ENCODE measurements around the gene MACF1. TPM values are rescaled to one million over a fixed set of nuclear protein-coding genes. Genes with fewer than 3 reads are reported as not detected.

MACF1 gene
- total and polyA plus RNA-seq, 7 donors, result 38.9 to 162 (median 71.4) TPM

GRCh38 chr1:39184354-39184818, 20.1 kb upstream of the MACF1 start:
- Histone ChIP-seq H3K27me3 (ENCODE audit: insufficient read depth in 3 of 3, low read length in 2 of 3) (no peaks in the 10 kb centered on the region), H3K9me3 (no peaks in the 10 kb centered on the region), H3K4me3 (no peak overlapping the region), H3K27ac (peak overlapping the region; percentile 84), H3K4me1 (peaks cover 42% of the 10 kb centered on the region), H3K36me3 (ENCODE audit: insufficient read depth in 1 of 2, low read depth in 1 of 2) (no peaks in the 10 kb centered on the region)
- intact Hi-C loops (cut with DNase I), result loop anchor here in 1 of 2 donors (2.0 kb wide), 1 partner anchor 80 kb away; no protein-coding TSS in a partner anchor
- WGBS, 3 donors, result 95 to 98% (median 96%) methylated on average over 3 of the region's 3 CpGs
- no peak for DNase-seq
- no peak for TF ChIP-seq CTCF (IDR thresholded peaks at IDR 0.05)
- peak in 3 of 4 donors; percentile 23 to 27 (median 23) for ATAC-seq

- 70 to 82% (median 80%) methylated on average over 3 of the region's 3 CpGs for WGBS, 3 donors
- ATAC-seq, result no peak
- no peaks in the 10 kb centered on the region for H3K9me3 ChIP-seq
- no peaks in the 10 kb centered on the region for H3K27me3 ChIP-seq (ENCODE audit: insufficient read depth in 3 of 3, low read length in 2 of 3)
- TF ChIP-seq CTCF (IDR thresholded peaks at IDR 0.05), result no peak
- H3K4me3 ChIP-seq, result no peak overlapping the region
- DNase-seq, result no peak
- H3K4me1 ChIP-seq, result peaks cover 55% of the 10 kb centered on the region
- H3K27ac ChIP-seq, result no peak overlapping the region
- intact Hi-C loops (cut with DNase I), result loop anchor here in 1 of 2 donors (2.0 kb wide), 1 partner anchor 55 kb away; no protein-coding TSS in a partner anchor
- H3K36me3 ChIP-seq (ENCODE audit: insufficient read depth in 1 of 2, low read depth in 1 of 2), result no peaks in the 10 kb centered on the region
Measured at GRCh38 chr1:39187275-39188046, 17.0 kb upstream of the MACF1 start.

GRCh38 chr1:39189592-39190041, 14.9 kb upstream of the MACF1 start:
- no peaks in the 10 kb centered on the region for H3K9me3 ChIP-seq
- H3K4me1 ChIP-seq, result peaks cover 48% of the 10 kb centered on the region
- intact Hi-C loops (cut with DNase I), result loop anchor here (2.0 to 5.0 kb wide), 3 partner anchors 57 to 82 kb away; no protein-coding TSS in a partner anchor
- ATAC-seq, result no peak
- no peak for TF ChIP-seq CTCF (IDR thresholded peaks at IDR 0.05)
- no peaks in the 10 kb centered on the region for H3K36me3 ChIP-seq (ENCODE audit: insufficient read depth in 1 of 2, low read depth in 1 of 2)
- no peak for DNase-seq
- no peak overlapping the region for H3K4me3 ChIP-seq
- peak overlapping the region; percentile 19 for H3K27ac ChIP-seq
- WGBS, 3 donors, result 16 to 49% (median 21%) methylated on average over 1 of the region's 1 CpG
- no peaks in the 10 kb centered on the region for H3K27me3 ChIP-seq (ENCODE audit: insufficient read depth in 3 of 3, low read length in 2 of 3)

- intact Hi-C loops (cut with DNase I), result loop anchor here in 1 of 2 donors (5.0 kb wide), 2 partner anchors 67 to 83 kb away; no protein-coding TSS in a partner anchor
- peak overlapping the region; percentile 19 for H3K27ac ChIP-seq
- 90 to 95% (median 93%) methylated on average over 3 of the region's 3 CpGs for WGBS, 3 donors
Measured at GRCh38 chr1:39190096-39190495, 14.4 kb upstream of the MACF1 start.

More at GRCh38 chr1:39190096-39190495, 14.4 kb upstream of the MACF1 start:
- Histone ChIP-seq H3K36me3 (ENCODE audit: insufficient read depth in 1 of 2, low read depth in 1 of 2) (no peaks in the 10 kb centered on the region), H3K4me3 (no peak overlapping the region), H3K4me1 (peaks cover 45% of the 10 kb centered on the region), H3K27me3 (ENCODE audit: insufficient read depth in 3 of 3, low read length in 2 of 3) (no peaks in the 10 kb centered on the region), H3K9me3 (no peaks in the 10 kb centered on the region)
- no peak for ATAC-seq
- TF ChIP-seq CTCF (IDR thresholded peaks at IDR 0.05), result no peak
- no peak for DNase-seq
